ENCODE results near the gene MYO1D. TPM values are rescaled to one million over a fixed set of nuclear protein-coding genes. Genes with fewer than 3 reads are reported as not detected.

MYO1D gene
- total RNA-seq, 1 donor from 2014 or later = 73.3 TPM

GRCh38 chr17:32486701-32487472, 390.0 kb downstream of the MYO1D start, which contains the start of gene CDK5R1:
CDK5R1 (plus strand) TSS chr17:32486993; CDS start chr17:32487621, 628 bp downstream.
- peak within 1 kb of the TSS; percentile 68 for H3K27ac ChIP-seq
- no peaks in the 10 kb centered on the region for H3K27me3 ChIP-seq
- intact Hi-C loops (cut with DNase I) = no loop called here
- TF ChIP-seq CTCF (IDR thresholded peaks at IDR 0.05) = no peak
- H3K9me3 ChIP-seq = no peaks in the 10 kb centered on the region
- peaks cover 11% of the 10 kb centered on the region for H3K36me3 ChIP-seq
- peak; percentile 74 for ATAC-seq
- peaks cover 17% of the 10 kb centered on the region for H3K4me1 ChIP-seq
- DNase-seq = peak; percentile 85
- H3K4me3 ChIP-seq = peak within 1 kb of the TSS; percentile 53

GRCh38 chr17:32486111-32486700, 390.7 kb downstream of the MYO1D start:
- ATAC-seq = peak; percentile 87
- Histone ChIP-seq H3K9me3 (no peaks in the 10 kb centered on the region), H3K27ac (peak overlapping the region; percentile 68), H3K4me3 (peak overlapping the region; percentile 46), H3K27me3 (no peaks in the 10 kb centered on the region), H3K4me1 (peaks cover 17% of the 10 kb centered on the region), H3K36me3 (peaks cover 18% of the 10 kb centered on the region)
- TF ChIP-seq CTCF (IDR thresholded peaks at IDR 0.05) = no peak
- DNase-seq = peak; percentile 85
- intact Hi-C loops (cut with DNase I) = no loop called here

- DNase-seq (peak; percentile 35), ATAC-seq (no peak)
- H3K36me3 ChIP-seq = peaks cover 25% of the 10 kb centered on the region
- H3K27me3 ChIP-seq = no peaks in the 10 kb centered on the region
- H3K4me3 ChIP-seq = peak overlapping the region; percentile 46
- H3K9me3 ChIP-seq = no peaks in the 10 kb centered on the region
- no peak for TF ChIP-seq CTCF (IDR thresholded peaks at IDR 0.05)
- intact Hi-C loops (cut with DNase I) = no loop called here
- peak overlapping the region; percentile 68 for H3K27ac ChIP-seq
- peaks cover 17% of the 10 kb centered on the region for H3K4me1 ChIP-seq
Observed at GRCh38 chr17:32485261-32486110, 391.4 kb downstream of the MYO1D start.

- H3K27ac ChIP-seq = no peak overlapping the region
- TF ChIP-seq CTCF (IDR thresholded peaks at IDR 0.05) = no peak
- peak; percentile 39 for DNase-seq
- intact Hi-C loops (cut with DNase I) = no loop called here
- no peaks in the 10 kb centered on the region for H3K9me3 ChIP-seq
- H3K27me3 ChIP-seq = no peaks in the 10 kb centered on the region
- no peak overlapping the region for H3K4me3 ChIP-seq
- no peak for ATAC-seq
- H3K36me3 ChIP-seq = peaks cover 34% of the 10 kb centered on the region
- H3K4me1 ChIP-seq = peaks cover 17% of the 10 kb centered on the region
Observed at GRCh38 chr17:32484628-32485027, 392.3 kb downstream of the MYO1D start.

- ATAC-seq (no peak), DNase-seq (peak; percentile 47)
- no peak overlapping the region for H3K4me3 ChIP-seq
- intact Hi-C loops (cut with DNase I) = no loop called here
- H3K36me3 ChIP-seq = peaks cover 40% of the 10 kb centered on the region
- no peak overlapping the region for H3K27ac ChIP-seq
- H3K9me3 ChIP-seq = no peaks in the 10 kb centered on the region
- no peak for TF ChIP-seq CTCF (IDR thresholded peaks at IDR 0.05)
- peaks cover 17% of the 10 kb centered on the region for H3K4me1 ChIP-seq
- H3K27me3 ChIP-seq = no peaks in the 10 kb centered on the region
Observed at GRCh38 chr17:32484041-32484461, 392.9 kb downstream of the MYO1D start.

Measured in upper lobe of right lung (tissue), 1 donor.